B cell (primary cell): ENCODE data around the gene PPP2R2C. TPM values are rescaled to one million over a fixed set of nuclear protein-coding genes. Genes with fewer than 3 reads are reported as not detected.

Experiments used
- ATAC-seq: fragments of 200-7000 bp; cut with Tn5 transposase; one replicate; pipeline ENCODE4 v1.10.0; 2021; ENCODE audit warnings: low read depth, mild to moderate bottlenecking, moderate number of reproducible peaks, moderate library complexity
- CTCF ChIA-PET: fragments of 350-600 bp; sonication (Branson Sonifier 250); formaldehyde crosslinking; loops from one replicate; lab custom pipeline; 2021; ENCODE audit warnings: antibody characterized with exemption, inconsistent platforms; lab: Charles Lee
- POLR2A ChIA-PET: fragments of 350-600 bp; sonication (Branson Sonifier 250); formaldehyde crosslinking; loops from one replicate; lab custom pipeline; 2021; ENCODE audit warnings: antibody characterized with exemption; lab: Charles Lee
- DNase-seq: peaks from one replicate; pipeline ENCODE4 v3.0.0; 2013
- H2AFZ ChIP-seq: 2 replicates; pipeline ENCODE4 v1.6.1; 2012; ENCODE audit warnings: mild to moderate bottlenecking, low read depth, low read length; ENCODE audit not compliant: insufficient read depth, poor library complexity, severe bottlenecking
- H3K27ac ChIP-seq, 2 donors: 1 replicate in 1 of 2; 2 replicates in 1 of 2; pipeline ENCODE4 v1.5.1; 2012 to 2013; ENCODE audit warnings: low read length in 2 of 2, mild to moderate bottlenecking in 2 of 2, moderate library complexity in 1 of 2
- H3K27me3 ChIP-seq, 4 experiments: fragments of 200-600 bp in 1 of 4; sonication (generic) in 1 of 4; replicated peaks in 1 of 4; 1 replicate in 2 of 4; 2 replicates in 2 of 4; pipeline versions ENCODE4 v1.6.1 to v1.7.0; 2013 to 2016; ENCODE audit warnings: low read length in 3 of 4, mild to moderate bottlenecking in 2 of 4, mixed read lengths in 1 of 4, moderate library complexity in 1 of 4; ENCODE audit not compliant: insufficient read depth in 4 of 4, control insufficient read depth in 3 of 4; ENCODE audit errors: control extremely low read depth in 1 of 4
- H3K36me3 ChIP-seq, 2 experiments: replicated peaks in 1 of 2; 1 replicate in 1 of 2; 2 replicates in 1 of 2; pipeline versions ENCODE4 v1.6.1 to v1.7.1; 2013; ENCODE audit warnings: low read length in 1 of 2; ENCODE audit not compliant: insufficient read depth in 2 of 2, control insufficient read depth in 1 of 2; ENCODE audit errors: control extremely low read depth in 1 of 2, extremely low read depth in 1 of 2
- H3K4me1 ChIP-seq, 2 donors: fragments of 200-600 bp in 1 of 2; sonication (generic) in 1 of 2; 1 replicate in 1 of 2; 2 replicates in 1 of 2; pipeline versions ENCODE4 v1.5.1 to v1.6.1; 2013 to 2017; ENCODE audit warnings: low read length in 2 of 2; ENCODE audit not compliant: control insufficient read depth in 2 of 2, insufficient read depth in 2 of 2
- H3K4me2 ChIP-seq: replicated peaks from 2 replicates; pipeline ENCODE3; 2012; ENCODE audit warnings: mild to moderate bottlenecking, low read depth, low read length; ENCODE audit not compliant: poor library complexity, severe bottlenecking
- H3K4me3 ChIP-seq, 5 experiments: fragments of 200-600 bp in 1 of 5; sonication (generic) in 1 of 5; 1 replicate in 3 of 5; 2 replicates in 2 of 5; pipeline versions ENCODE4 v1.5.1 to v1.7.0; 2011 to 2016; ENCODE audit warnings: low read length in 4 of 5, mild to moderate bottlenecking in 4 of 5, low read depth in 2 of 5, control low read depth in 1 of 5, moderate library complexity in 1 of 5; ENCODE audit not compliant: insufficient read depth in 1 of 5; ENCODE audit errors: control extremely low read depth in 1 of 5, extremely low read depth in 1 of 5
- H3K79me2 ChIP-seq: fragments of 200-600 bp; sonication (generic); one replicate; pipeline ENCODE4 v1.6.0; 2016; ENCODE audit warnings: low read length; ENCODE audit not compliant: control insufficient read depth, insufficient read depth
- H3K9ac ChIP-seq: fragments of 200-600 bp; sonication (generic); 2 replicates; pipeline ENCODE4 v1.6.1; 2017; ENCODE audit warnings: mild to moderate bottlenecking, low read length, moderate library complexity
- H3K9me3 ChIP-seq, 3 donors: one replicate each; pipeline versions ENCODE4 v1.6.1 to v1.7.1; 2013; ENCODE audit warnings: low read length in 2 of 3; ENCODE audit not compliant: control insufficient read depth in 2 of 3, insufficient read depth in 1 of 3; ENCODE audit errors: control extremely low read depth in 1 of 3
- H4K20me1 ChIP-seq: 2 replicates; pipeline ENCODE4 v1.6.0; 2012; ENCODE audit warnings: mild to moderate bottlenecking, low read length; ENCODE audit not compliant: insufficient read depth, control insufficient read depth, poor library complexity, severe bottlenecking
- H3K27ac Mint-ChIP-seq: one replicate; pipeline ENCODE4 v1.8.0; 2021; ENCODE audit warnings: mixed read lengths
- H3K27me3 Mint-ChIP-seq: one replicate; pipeline ENCODE4 v1.8.0; 2021; ENCODE audit warnings: mixed read lengths
- H3K4me1 Mint-ChIP-seq: one replicate; pipeline ENCODE4 v1.8.0; 2021; ENCODE audit warnings: mixed read lengths
- H3K4me3 Mint-ChIP-seq: one replicate; pipeline ENCODE4 v1.8.0; 2021; ENCODE audit warnings: mixed read lengths
- H3K9me3 Mint-ChIP-seq: one replicate; pipeline ENCODE4 v1.8.0; 2022; ENCODE audit warnings: mixed read lengths; ENCODE audit not compliant: insufficient read depth
- CTCF ChIP-seq: fragments of 200-600 bp; IDR thresholded peaks from one replicate; pipeline ENCODE4 v1.8.0; 2022; ENCODE audit warnings: antibody characterized with exemption, mild to moderate bottlenecking
- EZH2 ChIP-seq: IDR thresholded peaks from 2 replicates; pipeline ENCODE4 v1.6.1; 2012; ENCODE audit warnings: borderline replicate concordance, low read depth, mild to moderate bottlenecking, moderate library complexity, low read length; ENCODE audit not compliant: insufficient read depth, poor library complexity, severe bottlenecking
- WGBS: methylation state at CpG from one replicate; pipeline ENCODE4 v1.1.5; 2013; ENCODE audit warnings: missing lambda C conversion rate; ENCODE audit not compliant: insufficient coverage; 5-methylcytosine and 5-hydroxymethylcytosine counted together
- intact Hi-C: fragments of 100-400 bp; cut with micrococcal nuclease; formaldehyde crosslinking; loops from one replicate; pipeline ENCODE4 v1.10.0; 2022
- polyA plus RNA-seq: library from polyadenylated mRNA; depleted of rRNA; stranded (reverse); fragments of >200 nt; gene quantifications from 2 replicates; pipeline ENCODE4 v1.2.3, GENCODE V29; 2012
- total RNA-seq, 2 donors: library from RNA; stranded (reverse); fragments of 120-200 nt in 1 of 2; gene quantifications; 1 replicate in 1 of 2; 2 replicates in 1 of 2; pipeline versions ENCODE4 v1.2.3 to v1.2.4, GENCODE V29; 2013 to 2022

The PPP2R2C gene
- total and polyA plus RNA-seq, 2 donors (not counting 1 experiment from before 2014, with no cell fraction given) = not detected

GRCh38 chr4:6466756-6467381 lies 5.5 kb downstream of the PPP2R2C start:
- Mint-ChIP-seq H3K27me3 (peaks cover 54% of the 10 kb centered on the region), H3K4me3 (no peak overlapping the region), H3K4me1 (peaks cover 4% of the 10 kb centered on the region), H3K9me3 (no peaks in the 10 kb centered on the region), H3K27ac (no peak overlapping the region)
- Histone ChIP-seq H3K4me1 (no peaks in the 10 kb centered on the region), H3K36me3 (no peaks in the 10 kb centered on the region), H2AFZ (no peak overlapping the region), H3K27me3 (peaks cover 0 to 49% (median 4%) of the 10 kb centered on the region in 4 experiments), H3K79me2 (no peaks in the 10 kb centered on the region), H3K9ac (no peak overlapping the region), H3K4me3 (no peak overlapping the region), H3K9me3 (no peaks in the 10 kb centered on the region), H4K20me1 (no peaks in the 10 kb centered on the region), H3K27ac (no peak overlapping the region), H3K4me2 (no peak overlapping the region)
- ATAC-seq (no peak), DNase-seq (no peak)
- no peak for TF ChIP-seq CTCF
- TF ChIP-seq EZH2 = no peak
- CTCF ChIA-PET = no interaction called here
- POLR2A ChIA-PET = no interaction called here
- 91% methylated on average over 6 of the region's 9 CpGs for WGBS
- intact Hi-C loops = no loop called here

DNA sequence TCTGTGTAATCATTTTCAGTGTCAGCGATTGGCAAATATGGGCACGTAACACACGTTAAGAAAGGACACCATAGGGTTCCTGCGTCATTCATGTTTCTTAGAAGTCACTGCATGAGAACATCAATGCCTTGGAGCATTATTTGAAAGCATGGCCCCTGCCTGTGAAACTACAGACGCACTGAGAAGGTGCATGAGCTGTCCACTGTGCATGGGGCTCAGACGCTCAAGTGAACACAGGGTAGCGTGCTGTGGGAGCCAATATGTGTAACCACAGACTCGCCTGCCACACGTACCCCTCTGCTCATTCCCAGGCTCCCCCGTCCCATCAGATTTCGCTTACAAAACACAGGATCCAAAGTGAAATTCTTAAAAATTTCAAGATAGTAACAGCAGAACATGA lies 6.5 kb downstream of the PPP2R2C start:
- ChIA-PET POLR2A (no interaction called here), CTCF (no interaction called here)
- no peak overlapping the region for H3K27ac Mint-ChIP-seq
- intact Hi-C loops = no loop called here
- Histone ChIP-seq H3K4me1 (no peaks in the 10 kb centered on the region), H4K20me1 (no peaks in the 10 kb centered on the region), H3K27me3 (peaks cover 0 to 43% (median 2%) of the 10 kb centered on the region in 4 experiments), H3K9ac (no peak overlapping the region), H3K9me3 (no peaks in the 10 kb centered on the region), H2AFZ (no peak overlapping the region), H3K79me2 (no peaks in the 10 kb centered on the region), H3K4me3 (no peak overlapping the region), H3K4me2 (no peak overlapping the region), H3K36me3 (no peaks in the 10 kb centered on the region), H3K27ac (no peak overlapping the region)
- H3K9me3 Mint-ChIP-seq = no peaks in the 10 kb centered on the region
- no peak overlapping the region for H3K4me3 Mint-ChIP-seq
- no peak for DNase-seq
- TF ChIP-seq CTCF = no peak
- TF ChIP-seq EZH2 = no peak
- peaks cover 56% of the 10 kb centered on the region for H3K27me3 Mint-ChIP-seq
- H3K4me1 Mint-ChIP-seq = peaks cover 4% of the 10 kb centered on the region
- ATAC-seq = no peak
- 90% methylated on average over 11 of the region's 11 CpGs for WGBS
